GM08714 (cell line): ENCODE data around the gene JTB.
A peak's percentile ranks its signal among the peaks of the same experiment; 100 is the strongest.
"Not testable (repeated sequence)": the region's sequence is repeated elsewhere in the genome, so short reads cannot be mapped to it uniquely, and the experiment has no call there.

Experiments
- H3K4me3 ChIP-seq: fragments of 200-500 bp; sonication (Bioruptor generic); 2 replicates; pipeline ENCODE4 v1.5.1; 2014; ENCODE audit warnings: mild to moderate bottlenecking, low read length, inconsistent platforms
- ZNF274 ChIP-seq: IDR thresholded peaks from 2 replicates; pipeline ENCODE4 v1.6.1; 2012; ENCODE audit warnings: mild to moderate bottlenecking, low read depth, low read length

JTB gene

DNA sequence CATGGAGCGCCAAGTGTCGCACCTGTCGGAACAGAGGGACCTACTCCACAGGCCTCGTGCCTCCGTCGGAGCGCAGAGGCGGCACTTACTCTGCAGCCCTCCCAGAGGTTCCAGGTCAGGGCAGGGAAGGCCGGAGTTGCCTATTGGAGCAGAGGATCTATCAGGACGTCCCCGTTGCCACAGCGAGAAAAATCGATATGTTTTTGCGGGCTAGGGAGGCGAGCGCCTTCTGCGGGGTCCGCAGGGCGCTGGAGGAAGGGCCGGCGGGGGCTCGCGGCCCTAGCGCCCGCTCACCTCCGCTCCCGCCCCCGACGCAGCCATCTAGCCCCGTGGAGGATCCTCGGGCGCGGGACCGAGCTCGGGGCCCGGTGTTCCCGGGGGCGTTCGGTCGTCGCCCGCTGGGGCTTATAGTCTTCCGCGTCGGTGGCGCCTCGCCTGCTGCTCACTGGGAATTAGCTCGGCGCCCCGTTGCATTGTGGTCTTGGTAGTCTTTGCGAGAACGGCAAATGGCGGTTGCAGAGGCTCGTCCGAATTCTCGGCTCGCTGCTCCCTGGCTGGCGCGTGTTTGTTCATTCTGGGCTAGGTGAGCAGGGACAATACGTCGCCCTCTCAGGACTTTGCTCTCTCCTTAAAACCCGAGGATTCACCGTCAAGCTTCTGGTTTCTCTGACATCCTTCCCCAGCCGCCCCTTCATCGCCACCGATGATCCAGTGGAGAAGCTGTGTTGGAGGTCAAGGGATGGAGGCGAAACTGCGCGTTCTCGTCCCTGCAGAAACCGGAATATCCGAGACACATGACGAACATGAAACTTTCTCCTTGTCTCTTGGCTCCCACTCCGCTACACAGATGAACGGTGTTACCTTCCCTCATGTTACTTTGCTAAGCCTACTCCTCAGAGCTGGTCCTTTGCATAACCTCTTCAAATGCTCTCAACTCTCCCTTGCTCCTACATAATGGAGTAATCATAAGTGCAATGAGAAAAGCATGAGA is at the start of gene JTB:
Gene JTB (minus strand): TSS at position 425 of the 991 bp plus-strand sequence. CDS start 422 bp downstream, at position 3.
- TF ChIP-seq ZNF274, result no peak
- peak within 1 kb of the TSS; percentile 83 for H3K4me3 ChIP-seq

DNA sequence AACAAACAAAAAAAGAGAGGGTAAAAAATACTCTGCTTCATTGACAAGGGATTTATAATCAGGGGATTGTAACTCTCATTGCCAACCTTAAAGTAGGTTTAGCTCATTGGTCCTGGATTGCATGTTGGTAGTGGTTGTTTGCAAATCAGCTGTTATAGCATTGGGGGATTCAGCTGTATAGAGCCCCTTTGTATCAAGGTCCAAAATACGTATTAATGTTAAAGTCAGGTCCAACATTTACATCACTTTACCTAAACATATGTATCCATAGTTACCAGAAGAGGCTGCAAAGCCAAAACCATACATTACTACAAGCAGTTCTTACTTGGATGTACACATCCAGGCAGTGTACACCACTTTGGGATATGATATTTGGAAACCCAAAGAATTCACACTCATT is 42.5 kb upstream of the JTB start:
- TF ChIP-seq ZNF274, result no peak
- H3K4me3 ChIP-seq, result no peak overlapping the region

DNA sequence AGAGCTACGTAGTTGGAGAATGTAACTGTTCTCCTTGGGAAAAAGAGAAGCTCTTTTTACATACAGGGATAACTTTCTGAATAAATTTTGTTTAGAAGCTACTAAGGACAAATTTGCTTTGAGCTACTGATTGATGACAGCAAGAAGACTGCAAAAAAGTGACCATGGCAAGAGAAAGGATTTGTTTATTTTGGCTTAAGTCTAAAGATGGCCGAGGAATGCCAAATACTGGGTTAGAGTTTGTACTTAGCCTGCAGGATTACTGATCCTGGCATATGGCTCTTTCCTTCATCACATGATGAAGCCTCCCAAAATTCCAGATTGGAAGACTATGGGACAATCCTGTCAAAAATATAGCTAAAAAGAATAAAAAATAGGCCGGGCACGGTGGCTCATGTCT is 41.8 kb upstream of the JTB start:
- no peak overlapping the region for H3K4me3 ChIP-seq
- TF ChIP-seq ZNF274, result no peak

DNA sequence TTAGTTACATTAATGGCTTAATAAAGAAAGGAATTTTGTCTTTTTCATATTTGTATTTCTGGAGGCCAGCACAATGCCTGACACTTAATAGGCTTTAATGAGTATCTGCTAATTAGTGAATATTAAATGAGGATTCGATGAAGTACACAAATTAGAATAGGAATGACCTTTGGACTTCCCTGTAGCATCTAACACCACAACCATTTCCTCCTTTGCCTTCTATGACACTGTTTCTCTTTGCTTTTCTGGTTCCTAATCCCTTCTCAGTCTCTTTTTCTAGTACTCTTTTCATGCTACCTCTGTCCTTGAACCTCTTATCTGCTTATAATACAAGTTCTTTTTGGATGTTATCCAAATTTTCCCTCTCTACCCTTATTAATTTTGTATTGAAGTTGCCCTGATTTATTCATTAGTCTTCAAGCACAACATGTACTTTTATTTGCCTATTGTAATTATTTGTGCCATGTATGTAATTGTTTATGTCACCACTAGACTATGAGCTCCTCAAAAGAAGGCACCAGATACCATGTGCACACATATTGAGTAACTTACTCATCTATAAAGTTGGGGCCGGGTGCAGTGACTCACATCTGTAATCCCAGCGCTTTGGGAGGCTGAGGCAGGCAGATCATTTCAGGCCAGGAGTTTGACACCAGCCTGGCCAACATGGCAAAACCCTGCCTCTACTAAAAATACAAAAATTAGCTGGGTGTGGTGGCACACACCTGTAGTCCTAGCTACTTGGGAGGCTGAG is 36.9 kb upstream of the JTB start:
- H3K4me3 ChIP-seq, result no peak overlapping the region
- no peak for TF ChIP-seq ZNF274

DNA sequence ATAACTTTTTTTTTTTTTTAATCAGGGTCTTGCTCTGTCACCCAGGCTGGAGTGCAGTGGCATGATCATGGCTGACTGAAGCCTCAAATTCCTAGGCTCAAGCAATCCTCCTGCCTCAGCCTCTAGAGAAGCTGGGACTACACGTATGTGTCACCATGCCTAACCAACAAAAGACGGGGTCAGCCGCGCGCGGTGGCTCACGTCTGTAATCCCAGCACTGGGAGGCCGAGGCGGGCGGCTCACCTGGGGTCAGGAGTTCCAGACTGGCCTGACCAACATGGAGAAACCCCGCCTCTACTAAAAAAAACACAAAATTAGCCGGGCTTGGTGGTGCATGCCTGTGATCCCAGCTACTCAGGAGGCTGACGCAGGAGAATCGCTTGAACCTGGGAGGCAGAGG is 35.1 kb upstream of the JTB start:
- H3K4me3 ChIP-seq, result not testable (repeated sequence)

DNA sequence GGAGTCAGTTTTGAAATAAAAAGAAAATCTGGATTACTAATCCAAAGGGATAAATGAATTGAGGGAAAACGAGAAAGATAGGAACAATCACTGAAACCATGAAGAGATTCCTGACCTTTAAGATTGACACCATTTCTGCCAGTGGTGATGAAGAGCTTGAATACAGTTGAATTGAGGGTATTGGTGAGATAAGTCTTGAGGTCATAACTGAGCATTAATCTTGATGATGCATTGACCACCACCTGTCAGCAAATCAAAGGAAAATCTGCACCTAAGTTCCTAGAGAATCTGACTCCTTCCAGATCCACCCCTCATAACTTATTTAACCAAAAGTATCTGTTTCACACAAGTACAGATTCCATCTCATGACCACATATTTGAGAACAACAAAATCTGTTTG is 34.7 kb upstream of the JTB start:
- no peak for TF ChIP-seq ZNF274
- no peak overlapping the region for H3K4me3 ChIP-seq

DNA sequence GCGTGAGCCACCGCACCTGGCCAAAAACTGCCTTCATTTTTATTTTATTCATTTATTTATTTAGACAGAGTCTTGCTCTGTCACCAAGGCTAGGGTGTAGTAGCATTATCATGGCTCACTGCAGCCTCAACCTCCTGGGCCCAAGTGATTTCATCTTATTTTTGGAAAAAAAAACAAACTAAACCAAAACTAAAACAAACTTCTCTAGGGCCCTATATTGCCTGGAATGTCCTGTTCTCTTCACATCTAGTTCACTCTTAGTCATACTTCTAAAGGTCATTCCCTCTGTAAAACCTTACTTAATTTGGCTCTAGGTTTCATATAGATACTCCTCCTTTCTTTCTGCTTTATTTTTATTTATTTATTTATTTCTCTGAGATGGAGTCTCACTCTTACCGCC is 28.7 kb upstream of the JTB start:
- no peak overlapping the region for H3K4me3 ChIP-seq
- no peak for TF ChIP-seq ZNF274

DNA sequence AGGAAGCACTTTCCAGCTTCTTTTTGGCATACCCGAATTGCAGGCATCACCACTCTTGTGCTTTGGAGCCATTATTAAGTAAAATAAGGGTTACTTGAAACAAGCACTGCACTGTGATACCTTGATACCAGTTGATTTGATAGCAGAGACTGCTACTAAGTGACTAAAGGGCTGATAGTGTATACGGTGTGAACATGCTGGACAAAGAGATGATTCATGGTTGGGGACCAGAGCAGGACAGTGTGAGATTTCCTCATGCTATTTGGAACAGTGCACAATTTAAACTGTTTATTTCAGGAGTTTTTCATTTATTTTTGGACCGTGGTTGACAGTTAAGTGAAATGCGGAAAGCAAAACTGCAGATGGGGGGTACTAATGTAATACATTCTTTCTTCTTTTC is 22.9 kb upstream of the JTB start:
- H3K4me3 ChIP-seq, result no peak overlapping the region
- no peak for TF ChIP-seq ZNF274

DNA sequence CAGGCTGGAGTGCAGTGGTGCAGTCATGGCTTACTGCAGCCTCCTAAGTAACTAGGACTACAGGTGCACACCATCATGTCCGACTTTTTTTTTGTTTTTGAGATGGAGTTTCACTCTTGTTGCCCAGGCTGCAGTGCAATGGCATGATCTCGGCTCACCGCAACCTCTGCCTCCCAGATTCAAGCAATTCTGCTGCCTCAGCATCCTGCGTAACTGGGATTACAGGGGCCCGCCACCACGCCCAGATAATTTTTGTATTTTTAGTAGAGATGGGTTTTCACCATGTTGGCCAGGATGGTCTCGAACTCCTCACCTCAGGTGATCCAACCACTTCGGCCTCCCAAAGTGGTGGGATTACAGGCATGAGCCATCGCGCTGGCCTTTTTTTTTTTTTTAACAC is 19.4 kb upstream of the JTB start:
- H3K4me3 ChIP-seq, result not testable (repeated sequence)

DNA sequence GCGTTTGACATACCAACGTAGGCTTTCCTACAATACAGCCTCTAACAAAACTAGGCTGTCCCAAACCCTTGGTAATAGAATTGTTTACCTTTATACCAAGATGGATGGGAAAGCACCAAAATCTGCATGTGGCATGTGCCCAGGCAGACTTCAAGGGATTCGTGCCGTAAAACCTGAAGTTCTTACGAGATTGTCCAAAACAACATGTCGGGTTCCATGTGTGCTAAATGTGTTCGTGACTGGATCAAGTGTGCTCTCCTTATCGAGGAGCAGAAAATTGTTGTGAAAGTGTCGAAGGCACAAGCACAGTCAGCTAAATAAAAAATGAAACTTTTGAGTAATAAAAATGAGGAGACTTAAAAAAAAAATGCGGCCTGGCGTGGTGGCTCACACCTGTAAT is 18.2 kb upstream of the JTB start:
- no peak for TF ChIP-seq ZNF274
- no peak overlapping the region for H3K4me3 ChIP-seq

DNA sequence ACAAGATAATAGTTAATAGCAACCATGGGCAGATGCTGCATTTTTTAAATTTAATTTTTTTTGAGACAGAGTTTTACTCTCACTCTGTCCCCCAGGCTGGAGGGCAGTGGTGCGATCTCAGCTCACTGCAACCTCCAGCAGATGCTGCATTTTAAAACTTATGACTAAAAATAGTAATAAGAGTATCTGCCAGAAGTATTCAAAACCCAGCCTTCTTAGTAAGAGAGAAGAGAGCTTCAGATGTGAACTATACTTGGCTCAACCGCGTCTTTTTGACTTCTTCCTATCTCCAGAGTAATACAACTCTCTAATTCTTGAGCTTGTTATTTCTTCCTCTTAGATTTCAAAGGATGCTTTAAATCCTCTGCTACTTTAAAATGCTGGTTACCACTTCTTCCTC is 17.7 kb upstream of the JTB start:
- TF ChIP-seq ZNF274, result no peak

DNA sequence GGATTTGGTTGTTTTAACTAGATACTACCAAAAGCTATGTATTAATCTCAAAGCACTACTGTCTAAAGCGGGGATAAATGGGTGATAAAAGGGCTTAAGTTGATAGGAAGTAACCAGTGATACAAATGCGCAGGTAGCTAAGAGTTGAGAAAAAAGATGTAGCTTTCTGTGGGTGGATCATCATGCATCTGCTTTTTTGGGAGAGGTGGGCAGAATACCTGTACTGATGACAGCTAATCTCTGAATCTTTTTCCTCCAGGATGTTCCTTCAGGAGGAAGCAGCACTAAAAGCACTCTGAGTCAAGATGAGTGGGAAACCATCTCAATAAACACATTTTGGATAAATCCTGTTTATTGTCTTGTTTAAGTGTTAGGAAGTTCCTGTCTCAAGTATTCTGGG is 14.3 kb upstream of the JTB start:
- TF ChIP-seq ZNF274, result no peak
- peak overlapping the region; percentile 67 for H3K4me3 ChIP-seq

More for the DNA sequence above, 17.7 kb upstream of the JTB start:
- no peak overlapping the region for H3K4me3 ChIP-seq

DNA sequence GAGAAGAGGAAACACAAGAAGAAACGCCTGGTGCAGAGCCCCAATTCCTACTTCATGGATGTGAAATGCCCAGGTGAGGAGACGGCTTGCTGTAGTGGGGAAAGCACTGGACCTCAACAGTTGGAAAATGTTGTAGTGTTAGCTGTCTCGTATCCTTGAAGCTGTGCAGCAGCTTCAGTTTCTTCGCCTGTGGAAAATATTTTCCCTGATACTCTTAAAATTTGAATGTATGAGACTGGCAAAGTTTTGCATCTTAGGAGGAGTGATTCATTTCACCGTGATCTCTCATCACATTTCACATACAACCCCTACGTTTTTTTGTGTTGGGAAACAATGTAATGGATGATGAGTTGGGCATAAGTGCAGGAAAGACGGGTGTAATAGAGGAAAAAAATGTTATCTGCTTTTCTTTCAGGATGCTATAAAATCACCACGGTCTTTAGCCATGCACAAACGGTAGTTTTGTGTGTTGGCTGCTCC is 13.7 kb upstream of the JTB start:
- TF ChIP-seq ZNF274, result no peak
- peak overlapping the region; percentile 67 for H3K4me3 ChIP-seq

DNA sequence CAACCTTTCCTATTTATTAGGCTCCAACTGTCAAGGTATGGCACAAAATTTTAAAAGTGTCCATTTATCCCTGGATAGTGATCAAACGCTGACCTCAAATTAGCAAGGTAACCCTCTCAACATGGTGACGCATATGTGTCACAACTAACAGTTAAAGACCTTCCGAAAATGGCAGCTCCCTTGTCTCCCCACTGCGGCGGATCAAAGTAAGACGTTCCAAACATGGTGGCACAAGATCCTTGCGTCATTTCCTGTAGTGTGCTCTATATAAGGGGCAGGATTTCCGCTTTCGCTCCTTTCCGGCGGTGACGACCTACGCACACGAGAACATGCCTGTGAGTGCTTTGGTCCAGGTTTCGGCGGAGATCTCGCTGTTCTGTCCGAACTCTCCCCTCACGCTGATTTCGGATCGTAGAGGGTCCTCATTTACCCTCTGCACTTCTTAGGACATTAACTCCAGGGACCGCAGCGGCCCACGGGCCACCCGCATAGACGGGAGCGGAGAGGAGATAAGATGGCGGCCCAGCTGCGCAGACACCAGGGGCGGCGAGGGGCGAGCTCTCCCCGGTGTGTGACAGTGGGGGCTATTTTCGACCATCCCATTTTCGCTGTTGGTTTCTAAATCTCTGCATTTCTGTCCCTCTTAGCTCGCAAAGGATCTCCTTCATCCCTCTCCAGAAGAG is 13.1 kb upstream of the JTB start, which contains the start of gene RPS27:
Gene RPS27 (plus strand): TSS at position 295 of the 683 bp plus-strand sequence. CDS start 35 bp downstream, at position 330.
- H3K4me3 ChIP-seq, result peak within 1 kb of the TSS; percentile 67
- TF ChIP-seq ZNF274, result no peak
